K562 (cell line): ENCODE measurements around the gene TULP1. TPM values are rescaled to one million over a fixed set of nuclear protein-coding genes. Genes with fewer than 3 reads are reported as not detected.

Experiments
- ATAC-seq: fragments of 200-7000 bp; cut with Tn5 transposase; 3 replicates; pipeline ENCODE4 v1.9.1; 2020; ENCODE audit warnings: moderate library complexity
- BruUV-seq: library from RNA; stranded (reverse); fragments of 400-500 nt; replicated peaks from 2 replicates; lab custom pipeline; 2021; lab: Mats Ljungman, UMichigan
- CTCF ChIA-PET: fragments of 300-600 bp; formaldehyde crosslinking; extraction: SDS; loops from one replicate; lab custom pipeline; 2021; ENCODE audit warnings: low intra/inter-chr PET ratio; lab: Yijun Ruan, JAX
- POLR2A ChIA-PET: fragments of 300-600, 350-650 bp; sonication (Branson Sonifier 250); formaldehyde crosslinking; extraction: SDS; loops from one replicate; lab custom pipeline; 2021; ENCODE audit warnings: antibody characterized with exemption, inconsistent platforms; lab: Yijun Ruan, JAX
- DNase-seq, 4 experiments: peaks; one replicate each; pipeline versions ENCODE4 v3.0.0 to v3.0.0-alpha.2; 2011 to 2018; ENCODE audit warnings: low spot score in 3 of 4, mixed read lengths in 3 of 4; ENCODE audit errors: extremely low read depth in 1 of 4
- FAIRE-seq: peaks from 2 replicates; lab custom pipeline; 2011; peaks lifted over from hg19 to GRCh38; lab: Jason Lieb, UNC
- H2AFZ ChIP-seq: 2 replicates; pipeline ENCODE4 v1.6.0; 2011; ENCODE audit warnings: low read depth, low read length, control low read depth, inconsistent platforms
- H3K27ac ChIP-seq: fragments of 200-600 bp; 3 replicates; pipeline ENCODE4 v1.8.0; 2011; ENCODE audit warnings: low read depth, mild to moderate bottlenecking, control low read depth, inconsistent platforms, low read length, moderate library complexity, mixed read lengths; ENCODE audit errors: extremely low read depth
- H3K27me3 ChIP-seq, 2 experiments: fragments of 300-600 bp in 1 of 2; 2 replicates in 1 of 2; 3 replicates in 1 of 2; pipeline versions ENCODE4 v1.6.0 to v1.8.0; 2011; ENCODE audit warnings: inconsistent platforms in 2 of 2, low read length in 2 of 2, mild to moderate bottlenecking in 1 of 2, mixed read lengths in 1 of 2, moderate library complexity in 1 of 2; ENCODE audit not compliant: control insufficient read depth in 2 of 2, insufficient read depth in 2 of 2
- H3K36me3 ChIP-seq: fragments of 300-600 bp; 3 replicates; pipeline ENCODE4 v1.8.0; 2011; ENCODE audit warnings: mild to moderate bottlenecking, low read length, inconsistent platforms; ENCODE audit not compliant: control insufficient read depth, insufficient read depth
- H3K4me1 ChIP-seq, 2 experiments: fragments of 200-600 bp in 1 of 2; replicated peaks in 1 of 2; 2 replicates in 1 of 2; 3 replicates in 1 of 2; pipeline versions ENCODE4 v1.5.1 to v1.8.0; 2011; ENCODE audit warnings: inconsistent platforms in 2 of 2, low read length in 2 of 2, mild to moderate bottlenecking in 1 of 2, mixed read lengths in 1 of 2, moderate library complexity in 1 of 2; ENCODE audit not compliant: control insufficient read depth in 2 of 2, insufficient read depth in 2 of 2
- H3K4me2 ChIP-seq: 2 replicates; pipeline ENCODE4 v1.6.1; 2011; ENCODE audit warnings: low read length, control low read depth, inconsistent platforms, mixed read lengths; ENCODE audit not compliant: insufficient read depth
- H3K4me3 ChIP-seq: fragments of 200-600 bp; sonication (generic), shearing (Covaris generic); 2 replicates; pipeline ENCODE4 v1.5.1; 2016; ENCODE audit warnings: control low read depth, inconsistent platforms
- H3K79me2 ChIP-seq: fragments of 200-600 bp; 3 replicates; pipeline ENCODE4 v1.8.0; 2011; ENCODE audit warnings: low read length, inconsistent platforms; ENCODE audit not compliant: control insufficient read depth, insufficient read depth
- H3K9ac ChIP-seq, 2 experiments: 2 replicates each; pipeline versions ENCODE4 v1.6.0 to v1.6.1; 2011; ENCODE audit warnings: low read depth in 2 of 2, low read length in 2 of 2, control low read depth in 1 of 2, inconsistent platforms in 1 of 2, mild to moderate bottlenecking in 1 of 2, mixed read lengths in 1 of 2; ENCODE audit not compliant: insufficient read depth in 1 of 2
- H3K9me1 ChIP-seq: one replicate; pipeline ENCODE4 v1.6.0; 2011; ENCODE audit warnings: inconsistent platforms, mild to moderate bottlenecking, low read length, moderate library complexity; ENCODE audit not compliant: control insufficient read depth, insufficient read depth
- H3K9me3 ChIP-seq: replicated peaks from 2 replicates; pipeline ENCODE4 v1.5.1; 2011; ENCODE audit warnings: low read depth, low read length, inconsistent platforms; ENCODE audit not compliant: control insufficient read depth, insufficient read depth
- H4K20me1 ChIP-seq: replicated peaks from 2 replicates; pipeline ENCODE4 v1.6.1; 2011; ENCODE audit warnings: low read length, inconsistent platforms, mixed read lengths; ENCODE audit not compliant: control insufficient read depth, insufficient read depth
- BDP1 ChIP-seq: IDR thresholded peaks from 3 replicates; pipeline ENCODE4 v1.6.1; 2011; ENCODE audit not compliant: insufficient read length, insufficient read depth
- EZH2 ChIP-seq: IDR thresholded peaks from 2 replicates; pipeline ENCODE4 v1.6.1; 2012; ENCODE audit warnings: low read depth, mild to moderate bottlenecking, inconsistent platforms, low read length, borderline replicate concordance
- FIP1L1 ChIP-seq: fragments of 200-400 bp; formaldehyde crosslinking; IDR thresholded peaks from 2 replicates; pipeline ENCODE4 v1.6.1; 2018; ENCODE audit warnings: mild to moderate bottlenecking, low read depth, low read length; ENCODE audit not compliant: poor library complexity, severe bottlenecking
- SRSF3 ChIP-seq: fragments of 200-400 bp; formaldehyde crosslinking; IDR thresholded peaks from 2 replicates; pipeline ENCODE4 v1.6.1; 2016; ENCODE audit warnings: mild to moderate bottlenecking, low read length, moderate library complexity; ENCODE audit not compliant: insufficient read depth
- U2AF1 ChIP-seq: fragments of 200-400 bp; formaldehyde crosslinking; optimal IDR thresholded peaks from 2 replicates; pipeline ENCODE3; 2017; ENCODE audit warnings: mild to moderate bottlenecking, low read depth, low read length, moderate library complexity
- ZKSCAN8 ChIP-seq: fragments of 200-800 bp; sonication (Bioruptor generic); IDR thresholded peaks from 2 replicates; pipeline ENCODE4 v1.6.1; 2016; ENCODE audit warnings: missing genetic modification characterization, missing compliant biosample characterization
- WGBS: fragments of 100-300 bp; shearing (Covaris generic); methylation state at CpG from one replicate; pipeline ENCODE4 v1.1.6; 2016; ENCODE audit warnings: low coverage, mixed read lengths; ENCODE audit not compliant: insufficient coverage; ENCODE audit errors: missing lambda C conversion rate; 5-methylcytosine and 5-hydroxymethylcytosine counted together
- in situ Hi-C: fragments of 300-500 bp; cut with MboI; formaldehyde crosslinking; loops from 4 replicates; pipeline ENCODE4 v1.15.0; 2018; ENCODE audit warnings: inconsistent platforms, mixed read lengths
- intact Hi-C: fragments of 100-400 bp; cut with micrococcal nuclease; formaldehyde crosslinking; loops from 2 replicates; pipeline ENCODE4 v1.14.2; 2022
- polyA plus RNA-seq, 8 experiments: library from polyadenylated mRNA; depleted of rRNA in 4 of 8; stranded (reverse) in 5 of 8; unstranded in 3 of 8; fragments of >200 nt; fragmentation: Nextera tagmentation in 2 of 8; fragmentation: Illumina TruSeq in 1 of 8; extraction: Ambion mirVana in 2 of 8; extraction: Trizol in 1 of 8; gene quantifications; 2 replicates each; pipeline versions ENCODE4 v1.2.1 to v1.2.3, GENCODE V29; 2011 to 2014; ENCODE audit warnings: inconsistent platforms in 1 of 8, missing spikeins in 1 of 8
- total RNA-seq, 7 experiments: library from RNA; depleted of rRNA in 6 of 7; stranded (reverse); fragments of >200 nt in 6 of 7; fragmentation: Illumina TruSeq in 2 of 7; extraction: Trizol in 2 of 7; gene quantifications; 2 replicates each; pipeline versions ENCODE4 v1.2.1 to v1.2.3, GENCODE V29; 2011 to 2021; ENCODE audit warnings: low replicate concordance in 1 of 7
- TF ChIP-seq, protein P1 (sequence below), 2 experiments: fragments of 450-650 bp in 1 of 2; IDR thresholded peaks; 2 replicates each; pipeline ENCODE4 v1.6.1; 2011 to 2017; ENCODE audit warnings: low read depth in 2 of 2, antibody characterized with exemption in 1 of 2, borderline replicate concordance in 1 of 2, low read length in 1 of 2, mild to moderate bottlenecking in 1 of 2, mixed read lengths in 1 of 2; ENCODE audit not compliant: control insufficient read depth in 1 of 2
- TF ChIP-seq, protein P2 (sequence below): fragments of 150-350 bp; IDR thresholded peaks from 2 replicates; pipeline ENCODE4 v1.6.1; 2014; ENCODE audit warnings: low read depth, mild to moderate bottlenecking, low read length, borderline replicate concordance

The TULP1 gene
- total and polyA plus RNA-seq, 9 of the 15 experiments (the other 6 are each of a cell fraction or from before 2014, with no cell fraction given), result 0.06 to 0.17 (median 0.09) TPM; not detected in 6

GRCh38 chr6:35561113-35561512 is 48.4 kb upstream of the TULP1 start:
- H3K79me2 ChIP-seq, result no peaks in the 10 kb centered on the region
- peaks cover 65 to 67% of the 10 kb centered on the region in 2 experiments for H3K27me3 ChIP-seq
- ATAC-seq (no peak), DNase-seq (no peak), FAIRE-seq (no peak)
- H3K9ac ChIP-seq, result no peak overlapping the region
- CTCF ChIA-PET, result no interaction called here
- no peaks in the 10 kb centered on the region for H4K20me1 ChIP-seq
- H3K9me1 ChIP-seq, result no peaks in the 10 kb centered on the region
- no peak for TF ChIP-seq BDP1
- TF ChIP-seq EZH2, result peak; percentile 35; the same call in 1 of the 2 replicates
- no peak for TF ChIP-seq ZKSCAN8
- intact Hi-C loops (no loop called here), in situ Hi-C loops (no loop called here)
- no TSS peak for BruUV-seq
- H3K4me3 ChIP-seq, result no peak overlapping the region
- H3K36me3 ChIP-seq, result no peaks in the 10 kb centered on the region
- no peaks in the 10 kb centered on the region for H3K4me1 ChIP-seq
- no peaks in the 10 kb centered on the region; the same call in 1 of the 2 replicates for H3K9me3 ChIP-seq
- 22% methylated on average over 5 of the region's 5 CpGs for WGBS
- POLR2A ChIA-PET, result interaction anchor here (1.2 kb wide), 1 partner anchor 8 kb away, joined by 4 read pairs; no protein-coding TSS in a partner anchor
- H3K4me2 ChIP-seq, result no peak overlapping the region
- no peak overlapping the region for H3K27ac ChIP-seq
- no peak overlapping the region for H2AFZ ChIP-seq

- Histone ChIP-seq H3K27me3 (peaks cover 46 to 68% of the 10 kb centered on the region in 2 experiments), H3K9me3 (no peaks in the 10 kb centered on the region), H3K4me2 (no peak overlapping the region), H2AFZ (no peak overlapping the region), H3K4me3 (no peak overlapping the region), H4K20me1 (no peaks in the 10 kb centered on the region), H3K27ac (no peak overlapping the region), H3K9me1 (no peaks in the 10 kb centered on the region), H3K9ac (no peak overlapping the region), H3K4me1 (no peaks in the 10 kb centered on the region), H3K79me2 (no peaks in the 10 kb centered on the region), H3K36me3 (no peaks in the 10 kb centered on the region)
- DNase-seq, result no peak
- ChIA-PET POLR2A (interaction anchor here (0.8 to 1.0 kb wide), 2 partner anchors 10 to 12 kb away, joined by 3 to 4 read pairs; no protein-coding TSS in a partner anchor), CTCF (no interaction called here)
- intact Hi-C loops, result loop anchor here (10.0 kb wide), 1 partner anchor 264 kb away; the partner anchor contains the start of gene DEF6
- FAIRE-seq, result no peak
- no peak for ATAC-seq
- in situ Hi-C loops, result no loop called here
- WGBS, result 7% methylated on average over 12 of the region's 12 CpGs
- BruUV-seq, result no TSS peak
- TF ChIP-seq FIP1L1 (no peak), U2AF1 (no peak), SRSF3 (no peak)
- TF ChIP-seq, protein P1, sequence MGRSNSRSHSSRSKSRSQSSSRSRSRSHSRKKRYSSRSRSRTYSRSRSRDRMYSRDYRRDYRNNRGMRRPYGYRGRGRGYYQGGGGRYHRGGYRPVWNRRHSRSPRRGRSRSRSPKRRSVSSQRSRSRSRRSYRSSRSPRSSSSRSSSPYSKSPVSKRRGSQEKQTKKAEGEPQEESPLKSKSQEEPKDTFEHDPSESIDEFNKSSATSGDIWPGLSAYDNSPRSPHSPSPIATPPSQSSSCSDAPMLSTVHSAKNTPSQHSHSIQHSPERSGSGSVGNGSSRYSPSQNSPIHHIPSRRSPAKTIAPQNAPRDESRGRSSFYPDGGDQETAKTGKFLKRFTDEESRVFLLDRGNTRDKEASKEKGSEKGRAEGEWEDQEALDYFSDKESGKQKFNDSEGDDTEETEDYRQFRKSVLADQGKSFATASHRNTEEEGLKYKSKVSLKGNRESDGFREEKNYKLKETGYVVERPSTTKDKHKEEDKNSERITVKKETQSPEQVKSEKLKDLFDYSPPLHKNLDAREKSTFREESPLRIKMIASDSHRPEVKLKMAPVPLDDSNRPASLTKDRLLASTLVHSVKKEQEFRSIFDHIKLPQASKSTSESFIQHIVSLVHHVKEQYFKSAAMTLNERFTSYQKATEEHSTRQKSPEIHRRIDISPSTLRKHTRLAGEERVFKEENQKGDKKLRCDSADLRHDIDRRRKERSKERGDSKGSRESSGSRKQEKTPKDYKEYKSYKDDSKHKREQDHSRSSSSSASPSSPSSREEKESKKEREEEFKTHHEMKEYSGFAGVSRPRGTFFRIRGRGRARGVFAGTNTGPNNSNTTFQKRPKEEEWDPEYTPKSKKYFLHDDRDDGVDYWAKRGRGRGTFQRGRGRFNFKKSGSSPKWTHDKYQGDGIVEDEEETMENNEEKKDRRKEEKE (IDR thresholded peaks at IDR 0.05; ENCODE audit: borderline replicate concordance in 1 of 2, control insufficient read depth in 1 of 2, low read depth in 2 of 2, low read length in 1 of 2), result no peak
- TF ChIP-seq, protein P2, sequence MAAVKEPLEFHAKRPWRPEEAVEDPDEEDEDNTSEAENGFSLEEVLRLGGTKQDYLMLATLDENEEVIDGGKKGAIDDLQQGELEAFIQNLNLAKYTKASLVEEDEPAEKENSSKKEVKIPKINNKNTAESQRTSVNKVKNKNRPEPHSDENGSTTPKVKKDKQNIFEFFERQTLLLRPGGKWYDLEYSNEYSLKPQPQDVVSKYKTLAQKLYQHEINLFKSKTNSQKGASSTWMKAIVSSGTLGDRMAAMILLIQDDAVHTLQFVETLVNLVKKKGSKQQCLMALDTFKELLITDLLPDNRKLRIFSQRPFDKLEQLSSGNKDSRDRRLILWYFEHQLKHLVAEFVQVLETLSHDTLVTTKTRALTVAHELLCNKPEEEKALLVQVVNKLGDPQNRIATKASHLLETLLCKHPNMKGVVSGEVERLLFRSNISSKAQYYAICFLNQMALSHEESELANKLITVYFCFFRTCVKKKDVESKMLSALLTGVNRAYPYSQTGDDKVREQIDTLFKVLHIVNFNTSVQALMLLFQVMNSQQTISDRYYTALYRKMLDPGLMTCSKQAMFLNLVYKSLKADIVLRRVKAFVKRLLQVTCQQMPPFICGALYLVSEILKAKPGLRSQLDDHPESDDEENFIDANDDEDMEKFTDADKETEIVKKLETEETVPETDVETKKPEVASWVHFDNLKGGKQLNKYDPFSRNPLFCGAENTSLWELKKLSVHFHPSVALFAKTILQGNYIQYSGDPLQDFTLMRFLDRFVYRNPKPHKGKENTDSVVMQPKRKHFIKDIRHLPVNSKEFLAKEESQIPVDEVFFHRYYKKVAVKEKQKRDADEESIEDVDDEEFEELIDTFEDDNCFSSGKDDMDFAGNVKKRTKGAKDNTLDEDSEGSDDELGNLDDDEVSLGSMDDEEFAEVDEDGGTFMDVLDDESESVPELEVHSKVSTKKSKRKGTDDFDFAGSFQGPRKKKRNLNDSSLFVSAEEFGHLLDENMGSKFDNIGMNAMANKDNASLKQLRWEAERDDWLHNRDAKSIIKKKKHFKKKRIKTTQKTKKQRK, result no peak
These were observed 45.9 kb upstream of the TULP1 start for GRCh38 chr6:35558571-35558970.
